GM18870 (cell line): ENCODE results near the gene KIR2DL3.
"Not testable (repeated sequence)": the region's sequence is repeated elsewhere in the genome, so short reads cannot be mapped to it uniquely, and the experiment has no call there.

ENCODE experiments used
- ATAC-seq: cut with Tn5 transposase; IDR thresholded peaks from one replicate; pipeline ENCODE4 v1.9.1; 2021; ENCODE audit warnings: moderate library complexity; ENCODE audit not compliant: unreplicated experiment

KIR2DL3 gene

GRCh38 chr19:54741950-54742349 is 3.6 kb downstream of the KIR2DL3 start:
- ATAC-seq = not testable (repeated sequence)

- not testable (repeated sequence) for ATAC-seq
Observed at GRCh38 chr19:54744080-54744479, 5.8 kb downstream of the KIR2DL3 start.

- ATAC-seq = not testable (repeated sequence)
Observed at GRCh38 chr19:54747614-54748322, 9.5 kb downstream of the KIR2DL3 start.

- ATAC-seq = not testable (repeated sequence)
Observed at GRCh38 chr19:54750276-54750675, 12.0 kb downstream of the KIR2DL3 start.

GRCh38 chr19:54756204-54757110 is 18.1 kb downstream of the KIR2DL3 start:
- ATAC-seq = not testable (repeated sequence)

GRCh38 chr19:54758577-54758976 is 20.3 kb downstream of the KIR2DL3 start:
- not testable (repeated sequence) for ATAC-seq

GRCh38 chr19:54764219-54764618 is 25.9 kb downstream of the KIR2DL3 start:
- ATAC-seq = not testable (repeated sequence)

GRCh38 chr19:54766464-54766863 is 28.2 kb downstream of the KIR2DL3 start:
- ATAC-seq = not testable (repeated sequence)

- ATAC-seq = not testable (repeated sequence)
Observed at GRCh38 chr19:54769646-54770045, 31.3 kb downstream of the KIR2DL3 start, which contains the start of gene KIR2DL1. Gene KIR2DL1, plus strand, starts transcription at chr19:54769793. Its CDS starts 58 bp downstream, at chr19:54769851.

GRCh38 chr19:54770511-54770910 is 32.2 kb downstream of the KIR2DL3 start:
- ATAC-seq = not testable (repeated sequence)

- ATAC-seq = not testable (repeated sequence)
Observed at GRCh38 chr19:54771018-54771960, 33.0 kb downstream of the KIR2DL3 start.

- not testable (repeated sequence) for ATAC-seq
Observed at GRCh38 chr19:54772666-54773065, 34.4 kb downstream of the KIR2DL3 start.

- not testable (repeated sequence) for ATAC-seq
Observed at GRCh38 chr19:54775095-54775815, 36.9 kb downstream of the KIR2DL3 start.

- ATAC-seq = not testable (repeated sequence)
Observed at GRCh38 chr19:54775830-54776229, 37.5 kb downstream of the KIR2DL3 start.

- not testable (repeated sequence) for ATAC-seq
Observed at GRCh38 chr19:54777851-54778250, 39.5 kb downstream of the KIR2DL3 start.

- ATAC-seq = not testable (repeated sequence)
Observed at GRCh38 chr19:54778896-54779295, 40.6 kb downstream of the KIR2DL3 start.

- not testable (repeated sequence) for ATAC-seq
Observed at GRCh38 chr19:54782916-54783315, 44.6 kb downstream of the KIR2DL3 start.

- ATAC-seq = not testable (repeated sequence)
Observed at GRCh38 chr19:54786091-54786723, 47.9 kb downstream of the KIR2DL3 start.

- not testable (repeated sequence) for ATAC-seq
Observed at GRCh38 chr19:54788154-54788553, 49.8 kb downstream of the KIR2DL3 start.
